Measurements from ENCODE around the gene ATAD3A. TPM values are rescaled to one million over a fixed set of nuclear protein-coding genes. Genes with fewer than 3 reads are reported as not detected.

Gene ATAD3A
- total and polyA plus RNA-seq, 9 of the 15 experiments (the other 6 are each of a cell fraction or from before 2014, with no cell fraction given) = 0.10 to 173 (median 36.7) TPM

DNA sequence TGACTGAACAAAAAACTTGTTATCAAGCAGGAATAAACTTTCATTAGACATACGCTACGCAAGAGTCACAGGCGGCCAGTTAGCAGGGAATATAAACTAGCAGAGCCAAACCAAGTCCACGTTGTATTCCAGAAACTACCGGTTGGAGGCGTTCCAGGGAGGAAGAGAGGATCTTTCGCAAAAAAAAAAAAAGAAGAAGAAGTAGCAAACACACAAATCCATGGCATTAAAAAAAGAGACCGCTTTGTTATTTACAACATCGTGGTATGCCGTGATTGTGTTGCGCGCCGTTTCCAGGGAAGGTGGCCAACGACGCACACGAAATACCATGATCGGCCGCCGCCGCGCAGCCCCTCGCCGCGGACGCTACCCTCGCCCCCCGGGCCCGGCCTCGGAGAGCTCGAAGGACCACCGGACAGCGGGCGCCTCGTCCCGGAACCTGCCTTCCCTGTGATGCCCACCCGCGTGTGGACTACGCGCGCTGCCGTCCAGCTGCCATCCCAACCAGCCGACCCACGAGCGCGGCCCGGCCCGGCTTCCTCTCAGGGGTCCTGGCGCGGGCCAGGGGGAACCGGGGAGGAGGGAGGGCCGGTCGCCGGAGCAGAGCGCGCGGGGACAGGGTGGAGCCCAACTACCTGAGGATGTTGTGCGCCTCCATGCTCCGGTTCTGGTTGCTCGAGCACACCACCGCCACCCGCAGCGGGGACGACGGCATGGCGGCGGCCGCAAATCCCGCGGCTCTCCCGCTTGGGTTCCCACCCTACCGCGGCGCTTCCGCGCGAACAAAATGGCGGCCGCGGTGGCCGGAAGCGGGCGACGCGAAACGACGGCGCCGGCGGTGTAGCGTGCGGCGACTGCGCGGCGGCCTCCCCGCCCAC, 62.1 kb downstream of the ATAD3A start (continued):
- no peak; the same call in 1 of the 2 replicates for TF ChIP-seq NR2C2 (CRISPR knock-in tag; IDR thresholded peaks at IDR 0.05)
- no peak for TF ChIP-seq NR2C2 (tag; IDR thresholded peaks at IDR 0.05)
- TF ChIP-seq SNRNP70 (optimal IDR thresholded peaks at IDR 0.05; ENCODE audit: low read depth, low read length) = no peak
- no peak for TF ChIP-seq HEY1 (CRISPR knock-in tag; IDR thresholded peaks at IDR 0.05; ENCODE audit: borderline replicate concordance)
- TF ChIP-seq CEBPG (CRISPR knock-in tag; IDR thresholded peaks at IDR 0.05) = peak; percentile 25
- no peak for TF ChIP-seq CEBPG (tag; conservative IDR thresholded peaks at IDR 0.05 in 1 of 2, IDR thresholded peaks at IDR 0.05 in 1 of 2)
- TF ChIP-seq CREBBP (IDR thresholded peaks at IDR 0.05; ENCODE audit: low read depth, low read length) = no peak
- no peak for TF ChIP-seq ZNF449 (CRISPR knock-in tag; IDR thresholded peaks at IDR 0.05)
- no peak for TF ChIP-seq ZNF41 (CRISPR knock-in tag; conservative IDR thresholded peaks at IDR 0.05)
- TF ChIP-seq TSC22D4 (tag; IDR thresholded peaks at IDR 0.05) = no peak
- TF ChIP-seq ZFP36 (IDR thresholded peaks at IDR 0.05; ENCODE audit: low read depth, low read length, partially characterized antibody) = no peak
- no peak for TF ChIP-seq BACH1 (tag; IDR thresholded peaks at IDR 0.05)
- TF ChIP-seq ZNF431 (CRISPR knock-in tag; IDR thresholded peaks at IDR 0.05) = no peak; the same call in 1 of the 2 replicates
- TF ChIP-seq ZNF280B (CRISPR knock-in tag; IDR thresholded peaks at IDR 0.05) = no peak
- TF ChIP-seq HDAC1 (IDR thresholded peaks at IDR 0.05) = peak in 1 of 2 experiments; percentile 86; a peak in 2 of 4 replicates
- peak; percentile 60; the same call in 1 of the 2 replicates for TF ChIP-seq ZNF282 (CRISPR knock-in tag; IDR thresholded peaks at IDR 0.05)
- TF ChIP-seq DIDO1 (tag; IDR thresholded peaks at IDR 0.05; ENCODE audit: low read depth) = no peak
- TF ChIP-seq NR4A1 (CRISPR knock-in tag; IDR thresholded peaks at IDR 0.05) = no peak
- TF ChIP-seq NR4A1 (tag; IDR thresholded peaks at IDR 0.05) = no peak
- no peak for TF ChIP-seq EP300 (IDR thresholded peaks at IDR 0.05; ENCODE audit: low read length)
- TF ChIP-seq TOE1 (IDR thresholded peaks at IDR 0.05; ENCODE audit: borderline replicate concordance) = no peak; the same call in 1 of the 2 replicates
- no peak; the same call in none of the 2 replicates for TF ChIP-seq TOE1 (CRISPR knock-in tag; IDR thresholded peaks at IDR 0.05; ENCODE audit: borderline replicate concordance, low read depth)
- no peak for TF ChIP-seq PTBP1 (IDR thresholded peaks at IDR 0.05; ENCODE audit: low read depth, low read length)
- no peak for TF ChIP-seq ZNF766 (CRISPR knock-in tag; conservative IDR thresholded peaks at IDR 0.05)
- no peak for TF ChIP-seq TAL1 (IDR thresholded peaks at IDR 0.05)
- TF ChIP-seq, protein P1, sequence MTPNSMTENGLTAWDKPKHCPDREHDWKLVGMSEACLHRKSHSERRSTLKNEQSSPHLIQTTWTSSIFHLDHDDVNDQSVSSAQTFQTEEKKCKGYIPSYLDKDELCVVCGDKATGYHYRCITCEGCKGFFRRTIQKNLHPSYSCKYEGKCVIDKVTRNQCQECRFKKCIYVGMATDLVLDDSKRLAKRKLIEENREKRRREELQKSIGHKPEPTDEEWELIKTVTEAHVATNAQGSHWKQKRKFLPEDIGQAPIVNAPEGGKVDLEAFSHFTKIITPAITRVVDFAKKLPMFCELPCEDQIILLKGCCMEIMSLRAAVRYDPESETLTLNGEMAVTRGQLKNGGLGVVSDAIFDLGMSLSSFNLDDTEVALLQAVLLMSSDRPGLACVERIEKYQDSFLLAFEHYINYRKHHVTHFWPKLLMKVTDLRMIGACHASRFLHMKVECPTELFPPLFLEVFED (CRISPR knock-in tag; conservative IDR thresholded peaks at IDR 0.05) = no peak

Data from K562 (cell line).